Esophagus (tissue), 2 donors: ENCODE measurements around the gene ATP6V1C2. TPM values are rescaled to one million over a fixed set of nuclear protein-coding genes. Genes with fewer than 3 reads are reported as not detected.
A peak's percentile ranks its signal among the peaks of the same experiment; 100 is the strongest.

Experiments used
- H3K27ac ChIP-seq, 2 donors: one replicate each; pipeline ENCODE4 v1.5.1; 2013; ENCODE audit warnings: low read depth in 2 of 2, mild to moderate bottlenecking in 2 of 2, inconsistent platforms in 1 of 2, low read length in 1 of 2, moderate library complexity in 1 of 2
- H3K27me3 ChIP-seq, 2 donors: one replicate each; pipeline ENCODE4 v1.6.1; 2013; ENCODE audit warnings: low read length in 2 of 2, control low read depth in 1 of 2, mild to moderate bottlenecking in 1 of 2; ENCODE audit not compliant: insufficient read depth in 2 of 2, control insufficient read depth in 1 of 2
- H3K36me3 ChIP-seq, 2 donors: one replicate each; pipeline ENCODE4 v1.6.1; 2013; ENCODE audit warnings: low read length in 1 of 2; ENCODE audit not compliant: control insufficient read depth in 2 of 2, insufficient read depth in 2 of 2
- H3K4me1 ChIP-seq, 2 donors: one replicate each; pipeline ENCODE4 v1.6.1; 2013; ENCODE audit warnings: low read length in 1 of 2; ENCODE audit not compliant: control insufficient read depth in 2 of 2, insufficient read depth in 2 of 2
- H3K4me3 ChIP-seq, 2 donors: one replicate each; pipeline ENCODE4 v1.5.1; 2013; ENCODE audit warnings: low read length in 2 of 2, mild to moderate bottlenecking in 2 of 2, low read depth in 1 of 2, moderate library complexity in 1 of 2
- H3K9me3 ChIP-seq, 2 donors: one replicate each; pipeline ENCODE4 v1.6.1; 2013; ENCODE audit warnings: mild to moderate bottlenecking in 2 of 2, low read depth in 1 of 2, low read length in 1 of 2, moderate library complexity in 1 of 2; ENCODE audit not compliant: control insufficient read depth in 2 of 2, insufficient read depth in 1 of 2
- WGBS, 2 donors: extraction: QIAGEN DNeasy Blood & Tissue Kit; methylation state at CpG; one replicate each; pipeline ENCODE4 v1.1.7; 2013; 5-methylcytosine and 5-hydroxymethylcytosine counted together
- polyA plus RNA-seq, 2 donors: library from polyadenylated mRNA; stranded (reverse); fragments of 200-250 nt; gene quantifications; one replicate each; pipeline ENCODE4 v1.2.3, GENCODE V29; 2013
- donor health status: healthy with polysubstance abuse.
- donor health status: Bipolar disorder and iron deficiency.

ATP6V1C2 gene
- polyA plus RNA-seq, 2 donors, result 16.8 to 55.0 TPM

DNA sequence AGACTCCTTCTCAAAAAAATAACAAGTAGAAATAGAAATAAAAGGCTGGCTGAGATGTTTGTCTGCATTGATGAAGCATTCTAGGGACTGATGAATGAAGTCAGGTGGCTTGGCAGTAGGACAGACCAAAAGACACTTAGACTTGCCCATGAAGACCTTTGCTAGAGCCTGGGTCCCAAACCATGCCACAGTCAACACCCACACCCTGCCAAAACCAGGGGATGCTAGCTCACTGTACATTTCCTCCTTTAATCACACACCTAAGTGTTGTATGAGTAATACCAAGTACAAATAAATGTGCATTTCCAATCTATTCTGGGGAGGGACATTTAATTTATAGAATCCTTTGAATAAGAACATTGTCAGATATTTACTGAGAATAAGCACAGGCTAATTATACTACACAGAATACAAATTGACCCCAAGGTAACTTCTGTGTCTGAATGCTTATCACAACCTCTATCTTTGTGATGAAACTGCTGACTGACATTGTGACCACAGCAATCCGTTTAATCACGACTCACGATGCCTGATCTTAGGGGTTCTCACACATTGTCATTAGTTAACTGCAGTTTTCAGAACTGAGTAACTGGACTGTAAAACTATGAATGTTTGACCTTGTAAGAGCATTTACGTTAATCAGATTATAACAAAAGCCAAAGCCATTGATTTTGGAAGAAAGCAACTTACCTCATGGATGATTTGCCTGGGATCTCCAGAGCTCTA lies 21.2 kb upstream of the ATP6V1C2 start:
- Histone ChIP-seq H3K4me1 (no peaks in the 10 kb centered on the region), H3K27me3 (no peaks in the 10 kb centered on the region), H3K4me3 (no peak overlapping the region), H3K36me3 (no peaks in the 10 kb centered on the region), H3K9me3 (no peaks in the 10 kb centered on the region), H3K27ac (no peak overlapping the region)
- WGBS, 2 donors, result 74 to 75% methylated on average over 4 of the region's 4 CpGs

DNA sequence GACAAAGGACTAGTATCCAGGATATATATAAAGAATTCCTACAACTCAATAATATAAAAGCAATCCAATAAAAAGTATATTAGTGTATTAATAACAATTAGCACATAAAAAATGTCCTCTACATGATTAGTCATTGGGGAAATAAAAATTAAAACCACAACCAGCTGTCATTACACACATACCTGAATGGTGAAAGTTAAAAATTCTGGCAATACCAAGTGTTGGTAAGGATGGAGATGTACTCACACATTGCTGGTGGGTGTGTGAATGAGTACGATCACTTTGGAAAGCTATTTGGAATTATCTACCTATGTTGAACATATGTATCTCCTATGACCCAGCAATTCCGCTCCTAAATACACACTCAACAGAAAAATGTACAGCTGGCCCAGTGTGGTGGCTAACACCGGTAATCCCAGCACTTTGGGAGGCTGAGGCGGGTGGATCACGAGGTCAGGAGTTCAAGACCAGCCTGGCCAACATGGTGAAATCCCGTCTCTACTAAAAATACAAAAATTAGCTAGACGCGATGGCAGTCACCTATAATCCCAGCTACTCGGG lies 17.3 kb upstream of the ATP6V1C2 start:
- Histone ChIP-seq H3K36me3 (no peaks in the 10 kb centered on the region), H3K4me3 (no peak overlapping the region), H3K27ac (no peak overlapping the region), H3K9me3 (no peaks in the 10 kb centered on the region), H3K27me3 (no peaks in the 10 kb centered on the region), H3K4me1 (no peaks in the 10 kb centered on the region)
- 91 to 94% methylated on average over 9 of the region's 9 CpGs for WGBS, 2 donors

DNA sequence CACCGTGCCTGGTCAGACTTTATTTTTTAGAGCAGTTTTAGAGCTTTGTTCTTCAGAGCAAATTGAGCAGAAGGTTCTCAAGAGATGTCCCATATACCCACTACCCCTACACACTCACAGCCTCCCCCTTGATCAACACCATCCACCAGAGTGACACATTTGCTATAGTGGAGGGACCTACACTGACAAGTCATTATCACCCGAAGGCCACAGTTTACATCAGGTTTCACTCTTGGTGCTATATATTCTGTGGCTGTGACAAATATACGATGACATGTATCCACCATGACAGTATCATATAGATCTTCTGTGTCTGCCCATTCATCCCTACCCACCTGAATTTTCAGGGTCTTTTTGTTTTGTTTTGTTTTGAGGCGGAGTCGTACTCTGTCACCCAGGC lies 15.4 kb upstream of the ATP6V1C2 start:
- no peaks in the 10 kb centered on the region for H3K9me3 ChIP-seq
- no peak overlapping the region for H3K4me3 ChIP-seq
- WGBS, 2 donors, result 91 to 94% methylated on average over 5 of the region's 5 CpGs

DNA sequence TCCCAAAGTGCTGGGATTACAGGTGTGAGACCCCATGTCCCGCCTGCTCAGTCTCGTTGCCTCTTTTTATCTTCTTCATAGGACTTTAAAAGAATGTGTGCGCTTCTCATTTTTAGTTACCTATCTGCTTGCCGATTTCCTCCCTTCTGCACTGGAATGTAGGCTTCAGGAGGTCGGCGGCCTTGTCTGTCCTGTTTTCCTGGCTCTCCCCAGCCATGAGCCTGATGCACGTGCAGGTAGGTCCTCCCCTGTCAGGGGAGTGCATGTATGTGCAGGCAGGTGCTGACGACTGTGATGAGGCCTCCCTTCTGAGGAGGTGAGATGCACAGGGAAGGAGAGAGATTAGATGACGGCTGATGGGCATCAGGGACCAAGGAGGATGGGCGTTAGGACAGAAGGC lies 13.6 kb upstream of the ATP6V1C2 start:
- 56 to 58% methylated on average over 10 of the region's 10 CpGs for WGBS, 2 donors
- no peaks in the 10 kb centered on the region for H3K36me3 ChIP-seq
- peaks cover 0 to 5% of the 10 kb centered on the region in 2 donors for H3K4me1 ChIP-seq
- H3K27ac ChIP-seq, result no peak overlapping the region
- no peaks in the 10 kb centered on the region for H3K27me3 ChIP-seq
- no peak overlapping the region for H3K4me3 ChIP-seq
- no peaks in the 10 kb centered on the region for H3K9me3 ChIP-seq

More for the DNA sequence above, 15.4 kb upstream of the ATP6V1C2 start:
- no peak overlapping the region for H3K27ac ChIP-seq
- no peaks in the 10 kb centered on the region for H3K27me3 ChIP-seq
- no peaks in the 10 kb centered on the region for H3K36me3 ChIP-seq
- H3K4me1 ChIP-seq, result no peaks in the 10 kb centered on the region

DNA sequence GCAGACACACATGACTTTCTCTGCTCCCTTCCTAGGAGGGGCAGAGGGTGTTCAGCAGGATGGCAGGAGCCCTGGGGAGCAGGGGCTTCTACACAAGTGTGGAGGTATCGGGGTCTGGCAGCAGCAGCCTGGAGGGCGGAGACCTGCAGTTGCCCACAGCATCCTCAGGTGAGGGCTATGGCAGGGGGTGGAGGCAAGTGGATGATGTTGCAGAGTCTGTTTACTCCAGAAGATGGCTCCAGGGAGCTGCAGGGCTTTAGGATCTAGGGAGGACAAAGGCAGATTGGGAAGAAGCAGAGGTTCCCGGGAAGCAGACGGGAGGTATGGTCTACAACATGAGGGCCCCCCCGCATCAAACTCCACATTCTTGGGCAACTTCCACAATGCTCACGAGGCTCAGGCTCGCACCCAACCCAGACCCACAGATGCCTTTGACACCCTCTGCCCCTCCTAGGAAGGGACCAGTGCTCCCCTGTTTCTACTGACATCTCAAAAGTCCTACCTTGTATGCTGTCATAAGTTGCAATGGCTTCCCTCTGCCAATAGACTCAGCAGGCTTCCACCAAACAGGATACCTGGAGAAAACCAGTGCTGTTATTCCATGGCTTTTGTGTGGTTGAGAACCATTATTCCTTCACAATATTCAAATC lies 12.0 kb upstream of the ATP6V1C2 start:
- Histone ChIP-seq H3K36me3 (no peaks in the 10 kb centered on the region), H3K27ac (no peak overlapping the region), H3K9me3 (no peaks in the 10 kb centered on the region), H3K4me1 (peaks cover 0 to 5% of the 10 kb centered on the region in 2 donors), H3K4me3 (no peak overlapping the region), H3K27me3 (no peaks in the 10 kb centered on the region)
- 19 to 24% methylated on average over 7 of the region's 7 CpGs for WGBS, 2 donors

DNA sequence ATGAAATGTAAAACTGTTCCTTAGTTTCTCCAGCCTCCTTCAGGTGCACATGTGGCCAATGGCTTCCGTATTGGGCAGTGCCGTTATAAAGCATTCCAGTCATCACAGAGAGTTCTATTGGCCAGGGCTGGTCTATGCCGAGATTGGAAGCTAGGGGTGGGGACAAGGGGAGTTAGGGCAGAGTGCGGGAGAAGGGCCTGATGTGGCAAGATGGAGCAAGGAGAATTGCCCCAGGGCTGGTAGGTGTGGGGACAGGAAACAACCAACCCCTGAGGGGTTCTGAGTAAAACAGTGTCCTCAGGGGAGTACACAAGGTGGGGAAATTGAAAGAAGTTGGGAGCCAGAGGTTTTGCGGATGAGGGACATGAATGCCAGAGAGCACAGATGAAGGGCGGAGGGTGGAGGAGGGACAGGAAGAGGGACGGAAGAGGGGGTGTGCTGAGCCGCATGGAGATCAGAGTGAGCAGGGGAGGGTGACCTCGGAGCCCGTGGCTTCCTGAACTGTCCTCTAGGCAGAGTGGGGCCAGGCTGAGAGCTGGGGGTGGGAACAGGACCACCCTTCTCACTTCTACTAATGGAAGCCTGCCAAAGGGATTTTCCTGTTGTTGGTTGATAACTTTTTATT lies 9.1 kb upstream of the ATP6V1C2 start:
- Histone ChIP-seq H3K4me3 (no peak overlapping the region), H3K27me3 (no peaks in the 10 kb centered on the region), H3K36me3 (no peaks in the 10 kb centered on the region), H3K27ac (no peak overlapping the region), H3K9me3 (no peaks in the 10 kb centered on the region), H3K4me1 (peaks cover 0 to 5% of the 10 kb centered on the region in 2 donors)
- WGBS, 2 donors, result 34 to 46% methylated on average over 10 of the region's 10 CpGs

DNA sequence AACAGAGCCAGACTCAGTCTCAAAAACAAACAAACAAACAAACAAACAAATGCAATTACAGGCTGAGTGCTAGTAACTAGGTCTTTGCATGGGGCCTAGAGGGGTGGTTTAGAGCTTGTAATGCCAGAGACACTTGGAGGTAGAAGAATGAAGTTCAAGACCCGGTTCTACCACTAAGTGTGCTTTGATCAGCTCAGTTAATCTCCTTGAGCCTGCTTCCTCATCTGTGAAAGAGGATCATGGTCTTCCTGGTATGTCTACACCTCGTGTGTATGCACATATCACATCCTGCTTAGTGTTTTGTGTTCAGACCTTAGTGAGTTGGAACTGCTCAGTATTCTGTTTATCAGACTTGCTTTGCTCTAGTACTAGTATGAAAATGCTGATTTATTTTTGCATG lies 4.8 kb upstream of the ATP6V1C2 start:
- Histone ChIP-seq H3K27me3 (no peaks in the 10 kb centered on the region), H3K27ac (peak overlapping the region in 1 of 2 donors; percentile 42), H3K9me3 (peaks cover 0 to 2% of the 10 kb centered on the region in 2 donors), H3K36me3 (no peaks in the 10 kb centered on the region), H3K4me3 (no peak overlapping the region), H3K4me1 (peaks cover 0 to 5% of the 10 kb centered on the region in 2 donors)
- WGBS, 2 donors, result 43 to 47% methylated on average over 2 of the region's 2 CpGs

DNA sequence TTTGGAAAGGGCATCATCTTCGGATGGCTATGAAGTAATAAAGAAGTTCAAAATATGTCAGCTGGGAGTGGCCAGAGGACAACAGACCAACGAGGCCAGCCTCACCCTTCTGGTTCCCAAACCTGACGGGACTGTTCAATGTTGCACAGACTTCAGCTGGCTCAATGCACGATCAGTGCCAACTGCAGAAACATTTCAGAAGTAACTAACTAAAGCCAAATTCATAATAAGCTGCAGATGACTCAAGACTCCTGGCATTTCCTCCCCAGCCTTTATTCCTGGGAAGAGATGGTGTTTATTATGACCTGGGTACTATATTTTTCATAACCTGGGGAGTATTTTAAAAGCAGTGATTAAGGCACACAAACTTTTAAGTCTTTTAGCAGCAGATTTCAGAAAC lies 3.8 kb upstream of the ATP6V1C2 start:
- no peaks in the 10 kb centered on the region for H3K36me3 ChIP-seq
- no peaks in the 10 kb centered on the region for H3K27me3 ChIP-seq
- WGBS, 2 donors, result 16 to 32% methylated on average over 4 of the region's 4 CpGs
- peak overlapping the region; percentile 42 to 69 for H3K27ac ChIP-seq
- H3K9me3 ChIP-seq, result peaks cover 0 to 6% of the 10 kb centered on the region in 2 donors
- H3K4me3 ChIP-seq, result no peak overlapping the region
- H3K4me1 ChIP-seq, result peaks cover 2 to 4% of the 10 kb centered on the region in 2 donors

DNA sequence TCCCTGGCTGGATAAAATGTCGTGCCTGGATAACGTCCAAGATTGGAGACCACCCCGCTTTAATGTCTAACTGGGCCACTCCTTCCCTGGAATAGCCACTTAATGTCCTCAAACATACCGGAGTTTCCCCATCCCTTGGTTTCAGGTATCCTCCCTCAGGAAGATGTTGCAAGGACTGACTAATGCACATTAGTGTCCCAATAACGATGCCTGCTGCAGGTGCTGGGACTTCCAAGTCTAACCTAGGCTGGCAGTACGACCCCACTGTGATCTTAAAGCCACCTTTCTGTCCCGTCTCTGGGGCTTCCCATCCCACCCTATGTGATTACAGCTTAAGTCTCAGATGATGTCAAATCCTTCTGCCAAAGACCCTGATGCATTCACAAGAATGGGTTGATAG lies 1.1 kb upstream of the ATP6V1C2 start:
- 62 to 65% methylated on average over 7 of the region's 7 CpGs for WGBS, 2 donors
- no peaks in the 10 kb centered on the region for H3K36me3 ChIP-seq
- H3K9me3 ChIP-seq, result peaks cover 0 to 6% of the 10 kb centered on the region in 2 donors
- no peak overlapping the region for H3K4me3 ChIP-seq
- H3K27me3 ChIP-seq, result peaks cover 0 to 5% of the 10 kb centered on the region in 2 donors
- peaks cover 2 to 4% of the 10 kb centered on the region in 2 donors for H3K4me1 ChIP-seq
- peak overlapping the region in 1 of 2 donors; percentile 33 for H3K27ac ChIP-seq
